ENCODE data around the gene CBR3. TPM values are rescaled to one million over a fixed set of nuclear protein-coding genes. Genes with fewer than 3 reads are reported as not detected.

Gene CBR3
- total and polyA plus RNA-seq, 2 of the 13 experiments (the other 11 are each of a cell fraction or from before 2014, with no cell fraction given), result not detected

- no peak overlapping the region for H3K4me3 ChIP-seq (replicated peaks in 1 of 3; ENCODE audit: insufficient read depth in 1 of 3, low read depth in 2 of 3, low read length in 3 of 3)
- H3K27me3 ChIP-seq (ENCODE audit: control insufficient read depth in 1 of 2, insufficient read depth in 2 of 2, low read length in 2 of 2), result no peaks in the 10 kb centered on the region
- DNase-seq (ENCODE audit: low spot score) (no peak), ATAC-seq (no peak; the same call in 2 of the 3 replicates), FAIRE-seq (no peak)
- in situ Hi-C loops (cut with HindIII; ENCODE audit: extremely low pct_ligation_motif_present, low pct_unique_long_range_greater_than_20kb) (no loop called here), intact Hi-C loops (cut with micrococcal nuclease; ENCODE audit: unreplicated experiment) (no loop called here)
- peaks cover 0 to 12% of the 10 kb centered on the region in 2 experiments; a peak in 1 of 5 replicates for H3K36me3 ChIP-seq (replicated peaks in 1 of 2; ENCODE audit: control insufficient read depth in 1 of 2, insufficient read depth in 2 of 2, low read length in 2 of 2)
- 94% methylated on average over 12 of the region's 19 CpGs for WGBS (ENCODE audit: low lambda C conversion rate)
- no peak overlapping the region for H3K27ac ChIP-seq (ENCODE audit: extremely low read length, insufficient read depth, low read length)
- TF ChIP-seq ZMAT3 (CRISPR knock-in tag; conservative IDR thresholded peaks at IDR 0.05), result no peak
- no peak for TF ChIP-seq PAX8 (CRISPR knock-in tag; IDR thresholded peaks at IDR 0.05; ENCODE audit: borderline replicate concordance)
- TF ChIP-seq ARID4A (CRISPR knock-in tag; IDR thresholded peaks at IDR 0.05; ENCODE audit: borderline replicate concordance), result no peak
- no peak for TF ChIP-seq HBP1 (CRISPR knock-in tag; IDR thresholded peaks at IDR 0.05; ENCODE audit: low read depth)
- TF ChIP-seq ZNF276 (CRISPR knock-in tag; IDR thresholded peaks at IDR 0.05; ENCODE audit: low read depth), result no peak
- TF ChIP-seq ZNF703 (CRISPR knock-in tag; IDR thresholded peaks at IDR 0.05; ENCODE audit: borderline replicate concordance), result no peak
- no peak for TF ChIP-seq POLR2G (IDR thresholded peaks at IDR 0.05; ENCODE audit: low read depth, low read length)
- TF ChIP-seq RBAK (CRISPR knock-in tag; IDR thresholded peaks at IDR 0.05), result no peak
- TF ChIP-seq ZFP36L1 (CRISPR knock-in tag; IDR thresholded peaks at IDR 0.05), result no peak
- TF ChIP-seq ZBTB20 (CRISPR knock-in tag; IDR thresholded peaks at IDR 0.05; ENCODE audit: borderline replicate concordance, low read depth), result no peak
- no peaks in the 10 kb centered on the region for H3K79me2 ChIP-seq (ENCODE audit: insufficient read depth, low read length)
- POLR2A ChIA-PET, result no interaction called here
- no TSS peak for BruUV-seq (replicated peaks)
- peaks cover 22% of the 10 kb centered on the region for H3K4me1 ChIP-seq (ENCODE audit: insufficient read depth, low read length)
- no peak overlapping the region for H3K4me2 ChIP-seq (ENCODE audit: low read depth, low read length)
- CTCF ChIA-PET (ENCODE audit: low intra/inter-chr PET ratio, low total read pairs), result no interaction called here
- H4K20me1 ChIP-seq (ENCODE audit: insufficient read depth, low read length), result no peaks in the 10 kb centered on the region
- H3K9ac ChIP-seq (ENCODE audit: insufficient read depth, low read depth, low read length), result no peak overlapping the region
- H3K9me3 ChIP-seq (ENCODE audit: low read length), result no peaks in the 10 kb centered on the region
- H2AFZ ChIP-seq (ENCODE audit: low read length), result no peak overlapping the region
Measured at GRCh38 chr21:36169470-36170128, 34.7 kb downstream of the CBR3 start.
